ENCODE measurements around the gene RAI14.
"Not testable (repeated sequence)": the region's sequence is repeated elsewhere in the genome, so short reads cannot be mapped to it uniquely, and the experiment has no call there.

The RAI14 gene

DNA sequence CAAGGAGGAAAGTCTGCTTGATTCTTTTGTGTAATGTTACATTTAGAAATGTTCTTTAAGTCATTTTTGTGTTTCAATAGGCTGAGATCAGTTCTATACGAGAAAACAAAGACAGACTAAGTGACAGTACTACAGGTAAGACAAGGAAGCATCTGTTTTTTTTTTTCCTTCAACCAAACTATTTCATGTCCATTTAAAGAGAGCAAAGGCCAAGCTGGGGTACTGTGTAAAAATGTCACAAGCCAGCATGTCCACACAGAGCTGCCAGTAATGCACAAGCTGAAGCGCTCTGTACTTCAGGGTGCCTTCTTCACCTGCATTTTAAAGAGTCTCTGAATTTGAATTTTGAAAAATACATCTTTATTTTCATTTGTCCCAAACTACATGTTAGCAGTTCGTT lies 162.6 kb downstream of the RAI14 start:
- no peak overlapping the region for H3K27ac ChIP-seq (ENCODE audit: low read depth, low read length, severe bottlenecking)
- peaks cover 56% of the 10 kb centered on the region for H3K36me3 ChIP-seq (ENCODE audit: control insufficient read depth, insufficient read depth, low read length)
- WGBS, 2 experiments (ENCODE audit: insufficient coverage in 2 of 2): 67 to 87% methylated on average over 1 to 2 of the region's 3 CpGs
- no peaks in the 10 kb centered on the region for H3K4me1 ChIP-seq (ENCODE audit: control insufficient read depth, insufficient read depth, low read length, poor library complexity, severe bottlenecking)
- H3K4me3 ChIP-seq (ENCODE audit: extremely low read depth, insufficient read depth, low read length, poor library complexity, severe bottlenecking): no peak overlapping the region
- no peaks in the 10 kb centered on the region for H3K9me3 ChIP-seq (ENCODE audit: control insufficient read depth, low read length)

DNA sequence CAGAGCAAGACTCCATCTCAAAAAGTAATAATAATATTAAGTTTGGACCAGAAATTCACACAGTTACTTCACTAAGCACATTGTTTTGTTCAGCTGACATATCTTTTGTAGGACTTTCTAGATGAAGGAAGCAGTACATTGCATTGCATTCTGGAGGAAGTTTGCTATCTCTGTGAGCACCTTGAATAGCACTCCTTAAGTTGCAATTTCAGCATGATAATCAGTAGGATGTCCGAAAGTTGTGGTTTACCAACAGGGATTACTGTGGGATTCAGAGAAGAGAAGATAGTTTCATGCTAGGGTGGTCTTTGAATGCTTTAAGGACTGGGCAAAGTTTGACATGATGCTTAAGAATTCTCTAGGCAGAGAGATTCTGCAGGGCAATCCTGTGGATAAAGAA lies 164.5 kb downstream of the RAI14 start:
- H3K9me3 ChIP-seq (ENCODE audit: control insufficient read depth, low read length): no peaks in the 10 kb centered on the region
- H3K27ac ChIP-seq (ENCODE audit: low read depth, low read length, severe bottlenecking): no peak overlapping the region
- no peak overlapping the region for H3K4me3 ChIP-seq (ENCODE audit: extremely low read depth, insufficient read depth, low read length, poor library complexity, severe bottlenecking)
- WGBS, 2 experiments (ENCODE audit: insufficient coverage in 2 of 2): 83% methylated on average over 1 of the region's 1 CpG; no CpG with 5 or more reads in 1 of the 2 experiments
- no peaks in the 10 kb centered on the region for H3K4me1 ChIP-seq (ENCODE audit: control insufficient read depth, insufficient read depth, low read length, poor library complexity, severe bottlenecking)
- H3K36me3 ChIP-seq (ENCODE audit: control insufficient read depth, insufficient read depth, low read length): peaks cover 62% of the 10 kb centered on the region

DNA sequence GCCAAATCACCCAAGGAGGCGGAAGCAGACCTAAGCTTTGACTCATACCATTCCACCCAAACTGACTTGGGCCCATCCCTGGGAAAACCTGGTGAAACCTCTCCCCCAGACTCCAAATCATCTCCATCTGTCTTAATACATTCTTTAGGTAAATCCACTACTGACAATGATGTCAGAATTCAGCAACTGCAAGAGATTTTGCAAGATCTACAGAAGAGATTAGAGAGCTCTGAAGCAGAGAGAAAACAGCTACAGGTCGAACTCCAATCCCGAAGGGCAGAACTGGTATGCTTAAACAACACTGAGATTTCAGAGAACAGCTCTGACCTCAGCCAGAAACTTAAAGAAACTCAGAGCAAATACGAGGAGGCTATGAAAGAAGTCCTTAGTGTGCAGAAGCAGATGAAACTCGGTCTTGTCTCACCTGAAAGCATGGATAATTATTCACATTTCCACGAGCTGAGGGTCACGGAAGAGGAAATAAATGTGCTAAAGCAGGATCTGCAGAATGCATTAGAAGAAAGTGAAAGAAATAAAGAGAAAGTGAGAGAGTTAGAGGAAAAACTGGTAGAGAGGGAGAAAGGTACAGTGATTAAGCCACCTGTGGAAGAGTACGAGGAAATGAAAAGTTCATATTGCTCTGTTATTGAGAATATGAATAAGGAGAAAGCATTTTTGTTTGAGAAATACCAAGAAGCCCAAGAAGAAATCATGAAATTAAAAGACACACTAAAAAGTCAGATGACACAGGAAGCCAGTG lies 167.0 kb downstream of the RAI14 start:
- H3K9me3 ChIP-seq (ENCODE audit: control insufficient read depth, low read length): no peaks in the 10 kb centered on the region
- H3K4me1 ChIP-seq (ENCODE audit: control insufficient read depth, insufficient read depth, low read length, poor library complexity, severe bottlenecking): no peaks in the 10 kb centered on the region
- H3K36me3 ChIP-seq (ENCODE audit: control insufficient read depth, insufficient read depth, low read length): peaks cover 79% of the 10 kb centered on the region
- H3K27ac ChIP-seq (ENCODE audit: low read depth, low read length, severe bottlenecking): no peak overlapping the region
- no peak overlapping the region for H3K4me3 ChIP-seq (ENCODE audit: extremely low read depth, insufficient read depth, low read length, poor library complexity, severe bottlenecking)
- WGBS, 2 experiments (ENCODE audit: insufficient coverage in 2 of 2): 95 to 98% methylated on average over 6 to 8 of the region's 8 CpGs

DNA sequence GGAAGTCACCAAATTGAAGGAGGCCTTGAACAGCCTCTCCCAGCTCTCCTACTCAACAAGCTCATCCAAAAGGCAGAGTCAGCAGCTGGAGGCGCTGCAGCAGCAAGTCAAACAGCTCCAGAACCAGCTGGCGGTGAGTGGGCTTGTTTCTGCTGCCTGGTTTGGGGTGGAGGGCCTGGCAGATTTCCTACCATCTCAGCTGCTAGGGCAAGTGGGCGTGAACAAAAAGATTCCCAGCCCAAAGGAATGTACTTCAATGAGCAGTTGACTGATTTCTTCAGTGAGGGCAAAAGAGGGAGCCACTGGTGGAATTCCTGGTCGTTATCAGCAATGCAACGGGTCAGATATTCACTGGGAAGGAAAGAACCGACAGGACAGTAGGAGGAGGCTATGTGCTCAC lies 170.2 kb downstream of the RAI14 start:
- Histone ChIP-seq H3K4me1 (ENCODE audit: control insufficient read depth, insufficient read depth, low read length, poor library complexity, severe bottlenecking) (no peaks in the 10 kb centered on the region), H3K4me3 (ENCODE audit: extremely low read depth, insufficient read depth, low read length, poor library complexity, severe bottlenecking) (no peak overlapping the region), H3K9me3 (ENCODE audit: control insufficient read depth, low read length) (no peaks in the 10 kb centered on the region), H3K27ac (ENCODE audit: low read depth, low read length, severe bottlenecking) (no peak overlapping the region), H3K36me3 (ENCODE audit: control insufficient read depth, insufficient read depth, low read length) (peaks cover 87% of the 10 kb centered on the region)
- WGBS, 2 experiments (ENCODE audit: insufficient coverage in 2 of 2): 86 to 100% methylated on average over 3 to 4 of the region's 6 CpGs

DNA sequence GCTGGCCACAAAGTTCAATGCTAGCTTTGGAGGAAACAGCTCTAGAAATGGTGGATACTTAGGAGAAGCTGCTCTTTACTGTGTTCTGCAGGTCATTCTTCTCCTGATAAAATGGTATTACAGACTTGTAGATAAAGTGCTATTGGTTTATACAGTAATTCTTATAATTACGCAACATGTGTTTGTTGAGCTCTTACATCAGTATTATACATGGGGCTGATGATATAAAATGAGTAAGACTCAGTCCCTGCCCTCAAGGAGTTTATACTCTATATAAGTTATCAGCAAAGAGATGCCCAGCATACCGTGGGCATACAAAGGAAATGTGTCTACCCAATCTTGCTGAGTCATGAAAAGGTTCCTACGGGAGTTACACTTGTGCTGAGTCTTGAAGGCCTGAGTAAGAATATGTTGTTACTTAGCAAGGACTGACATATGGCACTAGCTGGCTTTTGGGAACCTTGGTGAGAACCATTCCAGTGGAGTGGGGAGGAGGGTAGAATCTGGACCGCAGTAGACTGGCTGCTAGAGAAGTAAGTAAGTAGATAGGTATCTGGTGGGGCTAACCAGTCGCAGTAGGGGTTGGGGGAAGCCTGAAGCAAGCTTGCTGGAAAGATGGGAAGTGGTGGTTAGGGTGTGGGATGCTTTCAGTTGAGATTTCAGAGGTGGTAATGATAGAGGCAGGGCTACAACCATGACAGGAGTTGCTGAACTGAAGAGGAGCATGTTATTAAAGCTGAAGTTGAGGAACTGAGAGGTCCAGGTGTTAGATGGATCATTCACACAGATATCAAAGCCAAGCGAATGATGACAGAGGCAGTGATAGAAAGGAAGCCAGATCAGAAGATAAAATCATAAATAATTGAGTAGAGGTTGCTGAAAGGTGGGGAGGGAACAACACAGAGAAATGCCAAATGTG lies 171.7 kb downstream of the RAI14 start:
- no peak overlapping the region for H3K27ac ChIP-seq (ENCODE audit: low read depth, low read length, severe bottlenecking)
- H3K9me3 ChIP-seq (ENCODE audit: control insufficient read depth, low read length): no peaks in the 10 kb centered on the region
- no peaks in the 10 kb centered on the region for H3K4me1 ChIP-seq (ENCODE audit: control insufficient read depth, insufficient read depth, low read length, poor library complexity, severe bottlenecking)
- no peak overlapping the region for H3K4me3 ChIP-seq (ENCODE audit: extremely low read depth, insufficient read depth, low read length, poor library complexity, severe bottlenecking)
- 95 to 100% methylated on average over 4 of the region's 6 CpGs for WGBS, 2 experiments (ENCODE audit: insufficient coverage in 2 of 2)
- H3K36me3 ChIP-seq (ENCODE audit: control insufficient read depth, insufficient read depth, low read length): peaks cover 92% of the 10 kb centered on the region

DNA sequence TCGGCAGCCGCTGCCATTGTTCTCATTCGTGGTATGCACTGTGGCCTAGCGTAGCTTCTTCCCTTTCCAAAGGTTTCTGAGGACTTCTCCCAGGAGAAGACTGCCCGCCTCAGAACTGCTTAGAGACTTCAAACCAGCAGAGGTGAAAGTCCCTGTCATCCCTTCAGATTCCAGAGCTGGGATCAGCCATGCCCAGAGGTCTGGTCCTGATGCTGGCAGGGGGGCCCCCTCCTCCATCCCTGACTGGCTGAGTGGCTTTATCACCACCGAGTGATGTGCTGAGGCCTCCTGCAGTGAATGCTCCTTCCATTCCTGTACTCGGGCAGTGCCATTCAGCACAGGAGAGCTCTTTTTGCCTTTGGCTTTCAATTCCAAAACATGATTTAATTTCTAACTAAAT lies 174.7 kb downstream of the RAI14 start:
- not testable (repeated sequence) for H3K4me1 ChIP-seq (ENCODE audit: control insufficient read depth, insufficient read depth, low read length, poor library complexity, severe bottlenecking); H3K27ac ChIP-seq (ENCODE audit: low read depth, low read length, severe bottlenecking); H3K9me3 ChIP-seq (ENCODE audit: control insufficient read depth, low read length); H3K4me3 ChIP-seq (ENCODE audit: extremely low read depth, insufficient read depth, low read length, poor library complexity, severe bottlenecking)
- 87 to 94% methylated on average over 4 to 5 of the region's 7 CpGs for WGBS, 2 experiments (ENCODE audit: insufficient coverage in 2 of 2)
- H3K36me3 ChIP-seq (ENCODE audit: control insufficient read depth, insufficient read depth, low read length): peaks cover 78% of the 10 kb centered on the region

DNA sequence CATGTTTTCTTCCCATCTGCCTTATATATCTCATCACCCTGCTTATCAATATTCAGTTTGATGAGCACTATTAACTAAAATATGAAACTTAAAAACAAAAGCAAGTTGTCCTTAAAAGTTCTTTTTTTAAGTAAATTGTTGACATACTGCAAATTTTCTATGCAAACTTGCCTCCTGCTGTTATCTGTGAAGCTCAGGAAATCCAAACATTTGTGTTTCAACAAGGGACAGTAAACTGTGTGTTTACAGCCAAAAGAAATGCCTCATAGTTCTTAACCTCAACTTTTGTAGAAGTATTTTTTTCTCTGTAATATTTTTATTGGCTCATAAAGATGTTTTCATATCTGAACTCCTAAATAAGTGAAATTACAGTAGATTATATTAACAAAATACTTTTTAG lies 175.2 kb downstream of the RAI14 start:
- H3K36me3 ChIP-seq (ENCODE audit: control insufficient read depth, insufficient read depth, low read length): peaks cover 74% of the 10 kb centered on the region
- H3K9me3 ChIP-seq (ENCODE audit: control insufficient read depth, low read length): no peaks in the 10 kb centered on the region
- no peaks in the 10 kb centered on the region for H3K4me1 ChIP-seq (ENCODE audit: control insufficient read depth, insufficient read depth, low read length, poor library complexity, severe bottlenecking)
- no peak overlapping the region for H3K27ac ChIP-seq (ENCODE audit: low read depth, low read length, severe bottlenecking)
- H3K4me3 ChIP-seq (ENCODE audit: extremely low read depth, insufficient read depth, low read length, poor library complexity, severe bottlenecking): no peak overlapping the region

DNA sequence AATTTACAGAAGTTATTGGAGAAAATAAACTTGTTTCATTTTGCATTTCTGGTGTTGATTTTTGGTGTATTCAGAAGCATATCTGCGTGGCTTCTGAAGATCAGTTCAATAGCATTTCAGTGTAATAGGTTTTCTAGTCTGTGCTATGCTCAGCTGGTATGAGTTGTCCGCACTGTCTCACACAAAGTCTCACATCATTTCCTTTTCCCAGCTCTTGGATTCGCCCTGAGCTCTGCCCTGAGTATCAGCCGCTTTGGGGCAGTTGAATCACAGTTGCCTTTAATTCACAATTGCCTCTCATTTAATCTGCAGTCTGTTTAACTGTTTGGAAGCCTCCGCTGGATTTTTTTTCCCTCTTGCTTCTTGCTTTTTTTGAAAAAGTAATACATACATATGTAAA lies 176.4 kb downstream of the RAI14 start:
- H3K4me3 ChIP-seq (ENCODE audit: extremely low read depth, insufficient read depth, low read length, poor library complexity, severe bottlenecking): no peak overlapping the region
- no peaks in the 10 kb centered on the region for H3K4me1 ChIP-seq (ENCODE audit: control insufficient read depth, insufficient read depth, low read length, poor library complexity, severe bottlenecking)
- H3K27ac ChIP-seq (ENCODE audit: low read depth, low read length, severe bottlenecking): no peak overlapping the region
- peaks cover 61% of the 10 kb centered on the region for H3K36me3 ChIP-seq (ENCODE audit: control insufficient read depth, insufficient read depth, low read length)
- H3K9me3 ChIP-seq (ENCODE audit: control insufficient read depth, low read length): no peaks in the 10 kb centered on the region
- 94 to 100% methylated on average over 3 to 4 of the region's 5 CpGs for WGBS, 2 experiments (ENCODE audit: insufficient coverage in 2 of 2)

DNA sequence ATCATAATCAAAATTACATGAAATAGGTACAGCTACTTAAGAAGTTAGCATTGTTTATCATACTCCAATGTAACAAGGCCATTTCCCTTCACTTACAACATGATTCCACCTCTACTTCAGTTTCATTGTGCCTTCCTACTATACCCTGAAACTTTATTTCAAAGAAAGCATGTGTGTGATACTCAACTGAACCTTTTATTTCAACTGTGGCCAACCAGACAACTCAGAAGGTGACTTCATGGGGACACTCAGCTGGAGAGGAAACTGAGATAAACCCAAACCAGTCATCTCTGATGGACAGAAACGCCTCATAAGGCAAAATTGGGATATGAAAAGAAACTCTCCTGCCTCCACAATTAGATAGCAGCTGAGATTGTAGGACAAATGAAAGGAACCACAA lies 177.0 kb downstream of the RAI14 start:
- peaks cover 56% of the 10 kb centered on the region for H3K36me3 ChIP-seq (ENCODE audit: control insufficient read depth, insufficient read depth, low read length)
- H3K4me1 ChIP-seq (ENCODE audit: control insufficient read depth, insufficient read depth, low read length, poor library complexity, severe bottlenecking): no peaks in the 10 kb centered on the region
- no CpG with 5 or more reads among the region's 1 CpG for WGBS, 2 experiments (ENCODE audit: insufficient coverage in 2 of 2)
- H3K27ac ChIP-seq (ENCODE audit: low read depth, low read length, severe bottlenecking): no peak overlapping the region
- H3K9me3 ChIP-seq (ENCODE audit: control insufficient read depth, low read length): no peaks in the 10 kb centered on the region
- no peak overlapping the region for H3K4me3 ChIP-seq (ENCODE audit: extremely low read depth, insufficient read depth, low read length, poor library complexity, severe bottlenecking)

DNA sequence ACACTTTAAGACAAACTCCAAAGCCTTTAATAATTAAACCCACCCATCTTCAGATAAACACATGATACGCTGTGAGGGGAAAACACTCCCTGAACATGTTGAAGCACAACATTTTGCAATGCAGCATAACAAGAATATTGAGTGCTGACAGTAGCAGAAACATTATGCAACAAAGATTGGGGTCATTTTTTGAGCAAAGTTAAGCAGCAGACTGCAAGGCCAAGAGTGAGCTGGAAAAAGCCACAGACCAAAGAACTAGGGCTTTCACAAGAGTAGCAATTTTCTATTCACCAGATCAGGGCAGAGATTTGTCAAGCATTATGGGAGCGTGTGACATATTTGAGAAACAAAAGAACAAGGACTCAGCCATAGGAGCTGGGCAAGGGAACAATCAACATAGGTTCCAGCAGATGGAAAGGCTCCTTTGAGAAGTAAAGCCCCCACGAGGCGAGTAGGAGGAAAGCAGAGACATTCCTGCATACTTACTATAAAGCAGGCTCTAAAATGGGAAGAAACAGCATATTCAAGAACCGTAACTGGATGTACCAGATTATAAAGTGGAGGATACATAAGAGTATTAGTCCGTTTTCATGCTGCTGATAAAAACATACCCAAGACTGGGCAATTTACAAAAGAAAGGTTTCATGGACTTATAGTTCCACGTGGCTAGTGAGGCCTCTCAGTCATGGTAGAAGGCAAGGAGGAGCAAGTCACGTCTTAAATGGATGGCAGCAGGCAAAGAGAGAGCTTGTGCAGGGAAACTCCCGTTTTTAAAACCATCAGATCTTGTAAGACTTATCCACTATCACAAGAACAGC lies 178.1 kb downstream of the RAI14 start:
- Histone ChIP-seq H3K4me1 (ENCODE audit: control insufficient read depth, insufficient read depth, low read length, poor library complexity, severe bottlenecking) (peaks cover 3% of the 10 kb centered on the region), H3K36me3 (ENCODE audit: control insufficient read depth, insufficient read depth, low read length) (peaks cover 48% of the 10 kb centered on the region), H3K27ac (ENCODE audit: low read depth, low read length, severe bottlenecking) (no peak overlapping the region), H3K9me3 (ENCODE audit: control insufficient read depth, low read length) (no peaks in the 10 kb centered on the region), H3K4me3 (ENCODE audit: extremely low read depth, insufficient read depth, low read length, poor library complexity, severe bottlenecking) (no peak overlapping the region)
- 87 to 97% methylated on average over 7 of the region's 9 CpGs for WGBS, 2 experiments (ENCODE audit: insufficient coverage in 2 of 2)

Measured in mesodermal cell (in vitro differentiated cells).